ENCODE data around the gene CKMT1B.
"Not testable (repeated sequence)": the region's sequence is repeated elsewhere in the genome, so short reads cannot be mapped to it uniquely, and the experiment has no call there.

The CKMT1B gene

GRCh38 chr15:43638464-43639204 lies 44.8 kb downstream of the CKMT1B start:
- not testable (repeated sequence) for DNase-seq (ENCODE audit: low read depth)

Measured in stimulated activated CD4-positive, alpha-beta T cell treated with anti-CD3 and anti-CD28 coated beads, Interleukin-2, amount 100 ng/mL, for 4 hours (primary cell).